CD14-positive monocyte (primary cell): ENCODE data around the gene CLRN2. TPM values are rescaled to one million over a fixed set of nuclear protein-coding genes. Genes with fewer than 3 reads are reported as not detected.

Experiments
- DNase-seq, 3 donors: peaks; one replicate each; pipeline ENCODE4 v3.0.0-alpha.2; 2011 to 2022
- H2AFZ ChIP-seq: 2 replicates; pipeline ENCODE4 v1.6.0; 2012; ENCODE audit warnings: mild to moderate bottlenecking, low read depth, low read length, inconsistent platforms; ENCODE audit not compliant: insufficient read depth, poor library complexity, severe bottlenecking
- H3K27ac ChIP-seq, 2 donors: 1 replicate in 1 of 2; 2 replicates in 1 of 2; pipeline ENCODE4 v1.5.1; 2012 to 2013; ENCODE audit warnings: low read length in 2 of 2, control low read depth in 1 of 2, inconsistent platforms in 1 of 2, low read depth in 1 of 2, mild to moderate bottlenecking in 1 of 2
- H3K27me3 ChIP-seq, 2 donors: one replicate each; pipeline versions ENCODE4 v1.6.0 to v1.6.1; 2011 to 2013; ENCODE audit warnings: low read length in 2 of 2; ENCODE audit not compliant: control insufficient read depth in 2 of 2, insufficient read depth in 2 of 2
- H3K36me3 ChIP-seq, 2 donors: replicated peaks in 1 of 2; 1 replicate in 1 of 2; 2 replicates in 1 of 2; pipeline versions ENCODE4 v1.5.1 to v1.6.1; 2012 to 2013; ENCODE audit warnings: low read length in 2 of 2, control low read depth in 1 of 2, inconsistent platforms in 1 of 2, mild to moderate bottlenecking in 1 of 2; ENCODE audit not compliant: insufficient read depth in 2 of 2, control insufficient read depth in 1 of 2
- H3K4me1 ChIP-seq, 2 donors: 1 replicate in 1 of 2; 2 replicates in 1 of 2; pipeline versions ENCODE4 v1.5.1 to v1.6.1; 2012 to 2013; ENCODE audit warnings: low read length in 2 of 2, control low read depth in 1 of 2, inconsistent platforms in 1 of 2, mild to moderate bottlenecking in 1 of 2, moderate library complexity in 1 of 2; ENCODE audit not compliant: insufficient read depth in 2 of 2, control insufficient read depth in 1 of 2
- H3K4me2 ChIP-seq: replicated peaks from 2 replicates; pipeline ENCODE3; 2012; ENCODE audit warnings: low read length, moderate library complexity, mild to moderate bottlenecking; ENCODE audit not compliant: poor library complexity, severe bottlenecking; ENCODE audit errors: extremely low read depth
- H3K4me3 ChIP-seq, 3 experiments: fragments of 200-600 bp in 1 of 3; sonication (generic) in 1 of 3; replicated peaks in 1 of 3; 1 replicate in 2 of 3; 2 replicates in 1 of 3; pipeline ENCODE4 v1.5.1; 2011 to 2013; ENCODE audit warnings: low read length in 3 of 3, mild to moderate bottlenecking in 3 of 3, control low read depth in 2 of 3, low read depth in 2 of 3, inconsistent platforms in 1 of 3, moderate library complexity in 1 of 3
- H3K79me2 ChIP-seq: 2 replicates; pipeline ENCODE4 v1.6.0; 2012; ENCODE audit warnings: mild to moderate bottlenecking, control low read depth, inconsistent platforms, low read length, moderate library complexity; ENCODE audit not compliant: insufficient read depth
- H3K9ac ChIP-seq: 2 replicates; pipeline ENCODE4 v1.6.0; 2017; ENCODE audit warnings: low read length, mild to moderate bottlenecking; ENCODE audit not compliant: insufficient read depth, poor library complexity, severe bottlenecking
- H3K9me3 ChIP-seq, 2 donors: replicated peaks in 1 of 2; 1 replicate in 1 of 2; 2 replicates in 1 of 2; pipeline versions ENCODE4 v1.5.1 to v1.6.1; 2012 to 2013; ENCODE audit warnings: low read length in 2 of 2, control low read depth in 1 of 2; ENCODE audit not compliant: control insufficient read depth in 1 of 2, insufficient read depth in 1 of 2
- H4K20me1 ChIP-seq: 2 replicates; pipeline ENCODE4 v1.6.0; 2012; ENCODE audit warnings: mild to moderate bottlenecking, low read length, control low read depth, moderate library complexity; ENCODE audit not compliant: insufficient read depth
- H3K27ac Mint-ChIP-seq, 7 donors: one replicate each; pipeline ENCODE4 v1.8.0; 2020; ENCODE audit warnings: mild to moderate bottlenecking in 7 of 7, mixed read lengths in 7 of 7, moderate library complexity in 6 of 7, inconsistent platforms in 2 of 7
- H3K27me3 Mint-ChIP-seq, 3 donors: one replicate each; pipeline ENCODE4 v1.8.0; 2021 to 2022; ENCODE audit warnings: low read depth in 3 of 3, mild to moderate bottlenecking in 3 of 3, mixed read lengths in 3 of 3, moderate library complexity in 3 of 3, inconsistent platforms in 1 of 3
- H3K36me3 Mint-ChIP-seq, 2 donors: one replicate each; pipeline ENCODE4 v1.8.0; 2020; ENCODE audit warnings: mixed read lengths in 2 of 2, inconsistent platforms in 1 of 2, mild to moderate bottlenecking in 1 of 2
- H3K4me1 Mint-ChIP-seq: one replicate; pipeline ENCODE4 v1.8.0; 2020; ENCODE audit warnings: mild to moderate bottlenecking, mixed read lengths
- H3K4me3 Mint-ChIP-seq, 2 donors: one replicate each; pipeline ENCODE4 v1.8.0; 2020; ENCODE audit warnings: mild to moderate bottlenecking in 2 of 2, mixed read lengths in 2 of 2, moderate library complexity in 1 of 2
- H3K9me3 Mint-ChIP-seq, 7 donors: one replicate each; pipeline ENCODE4 v1.8.0; 2020 to 2022; ENCODE audit warnings: mixed read lengths in 7 of 7, mild to moderate bottlenecking in 6 of 7, moderate library complexity in 6 of 7, inconsistent platforms in 2 of 7
- CTCF ChIP-seq: fragments of 200-600 bp; IDR thresholded peaks from one replicate; pipeline ENCODE4 v1.8.0; 2022; ENCODE audit warnings: antibody characterized with exemption, mild to moderate bottlenecking
- WGBS: methylation state at CpG from one replicate; pipeline ENCODE4 v1.1.5; 2013; ENCODE audit warnings: missing lambda C conversion rate; ENCODE audit not compliant: insufficient coverage; 5-methylcytosine and 5-hydroxymethylcytosine counted together
- intact Hi-C, 2 donors: fragments of 100-400 bp; cut with micrococcal nuclease; formaldehyde crosslinking; loops; one replicate each; pipeline versions ENCODE4 v1.15.0 to v1.15.1; 2023
- polyA plus RNA-seq, 3 donors: library from polyadenylated mRNA; depleted of rRNA in 1 of 3; unstranded in 2 of 3; stranded (reverse) in 1 of 3; fragments of 300-500 nt in 2 of 3; fragments of >200 nt in 1 of 3; fragmentation: Illumina TruSeq in 2 of 3; gene quantifications; 1 replicate in 2 of 3; 2 replicates in 1 of 3; pipeline ENCODE4 v1.2.3, GENCODE V29; 2012 to 2021

The CLRN2 gene
- polyA plus RNA-seq, 3 donors = not detected

DNA sequence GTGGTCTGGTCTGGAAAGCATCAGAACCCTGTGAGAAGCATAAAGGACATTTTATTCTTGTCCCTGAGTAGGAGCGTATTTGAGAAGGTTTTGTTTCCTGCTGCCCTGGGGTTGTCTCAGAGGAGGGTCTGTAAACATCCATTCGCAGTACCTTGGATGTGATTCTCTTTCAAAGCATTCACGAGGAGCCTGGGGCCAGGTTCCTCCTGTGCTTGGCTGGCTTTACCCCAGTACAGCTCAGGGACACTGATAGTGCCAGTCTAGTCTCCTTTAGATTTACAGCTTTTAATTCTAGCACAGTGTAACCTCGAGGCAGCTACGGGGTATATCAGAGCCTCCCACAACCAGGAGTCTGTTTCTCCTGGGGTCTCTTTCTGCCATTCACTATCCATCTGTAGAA is 2.7 kb downstream of the CLRN2 start:
- no peak for TF ChIP-seq CTCF
- H3K27me3 Mint-ChIP-seq = peaks cover 2 to 11% (median 11%) of the 10 kb centered on the region in 3 donors
- whole genome bisulfite sequencing = 88% methylated on average over 3 of the region's 5 CpGs
- no peak overlapping the region for H3K9ac ChIP-seq
- H3K9me3 Mint-ChIP-seq = no peaks in the 10 kb centered on the region
- no peaks in the 10 kb centered on the region for H4K20me1 ChIP-seq
- no peaks in the 10 kb centered on the region for H3K36me3 Mint-ChIP-seq
- no peaks in the 10 kb centered on the region for H3K79me2 ChIP-seq
- no peak overlapping the region for H3K4me2 ChIP-seq
- intact Hi-C loops = no loop called here
- H3K4me3 ChIP-seq = no peak overlapping the region
- H3K27me3 ChIP-seq = no peaks in the 10 kb centered on the region
- no peak overlapping the region for H3K27ac ChIP-seq
- H2AFZ ChIP-seq = no peak overlapping the region
- H3K4me3 Mint-ChIP-seq = no peak overlapping the region
- no peak overlapping the region for H3K27ac Mint-ChIP-seq
- H3K9me3 ChIP-seq = no peaks in the 10 kb centered on the region
- no peaks in the 10 kb centered on the region for H3K36me3 ChIP-seq
- peaks cover 1% of the 10 kb centered on the region for H3K4me1 Mint-ChIP-seq
- no peak for DNase-seq
- peaks cover 0 to 2% of the 10 kb centered on the region in 2 donors for H3K4me1 ChIP-seq

DNA sequence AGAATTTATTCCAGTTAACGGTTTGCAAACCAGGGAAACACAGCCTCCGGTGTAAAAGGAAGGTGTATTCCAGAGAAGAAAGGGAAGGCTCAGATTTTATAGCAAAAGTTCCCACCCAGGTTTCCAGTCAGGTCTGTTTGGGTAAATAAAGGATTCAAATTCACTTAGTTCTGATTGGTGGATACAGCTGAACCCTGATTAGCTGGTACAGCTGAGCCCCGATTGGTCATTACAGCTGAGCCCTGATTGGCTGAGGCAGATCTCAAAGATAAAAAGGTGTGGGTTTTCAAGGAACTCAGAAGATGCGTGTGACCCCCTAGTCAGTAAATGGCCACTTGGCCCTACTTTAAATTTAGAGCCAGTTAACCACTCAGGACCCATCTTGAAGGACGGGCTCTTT is 6.6 kb downstream of the CLRN2 start:
- Mint-ChIP-seq H3K36me3 (no peaks in the 10 kb centered on the region), H3K27ac (no peak overlapping the region), H3K27me3 (peaks cover 4 to 13% (median 8%) of the 10 kb centered on the region in 3 donors), H3K9me3 (no peaks in the 10 kb centered on the region), H3K4me3 (no peak overlapping the region), H3K4me1 (no peaks in the 10 kb centered on the region)
- H3K36me3 ChIP-seq = no peaks in the 10 kb centered on the region
- no peaks in the 10 kb centered on the region for H4K20me1 ChIP-seq
- H3K4me1 ChIP-seq = no peaks in the 10 kb centered on the region
- H3K27ac ChIP-seq = no peak overlapping the region
- H2AFZ ChIP-seq = no peak overlapping the region
- H3K4me2 ChIP-seq = no peak overlapping the region
- WGBS = 96% methylated on average over 3 of the region's 5 CpGs
- DNase-seq = no peak
- no peaks in the 10 kb centered on the region for H3K9me3 ChIP-seq
- H3K27me3 ChIP-seq = no peaks in the 10 kb centered on the region
- no peak for TF ChIP-seq CTCF
- H3K9ac ChIP-seq = no peak overlapping the region
- H3K4me3 ChIP-seq = no peak overlapping the region
- no peaks in the 10 kb centered on the region for H3K79me2 ChIP-seq
- intact Hi-C loops = no loop called here
